ENCODE data around the gene ABCC2.

- no peak for TF ChIP-seq CTCF (IDR thresholded peaks at IDR 0.05; ENCODE audit: low read depth, low read length)
- no peak for TF ChIP-seq POLR2A (IDR thresholded peaks at IDR 0.05; ENCODE audit: extremely low read depth, insufficient read length)
- TF ChIP-seq MYC (IDR thresholded peaks at IDR 0.05; ENCODE audit: low read depth, low read length) = no peak
Observed at GRCh38 chr10:99750641-99751040, 31.8 kb upstream of the ABCC2 start.
